GM23338 (cell line): ENCODE measurements around the gene GMNC. TPM values are rescaled to one million over a fixed set of nuclear protein-coding genes. Genes with fewer than 3 reads are reported as not detected.

Experiments used
- ATAC-seq: fragments of 200-7000 bp; cut with Tn5 transposase; 3 replicates; pipeline ENCODE4 v1.9.1; 2020
- DNase-seq: peaks from one replicate; pipeline ENCODE4 v3.0.0-alpha.2; 2015; ENCODE audit warnings: low spot score
- H2AFZ ChIP-seq: fragments of 200-600 bp; sonication (generic); 2 replicates; pipeline ENCODE4 v1.8.0; 2016; ENCODE audit warnings: antibody characterized with exemption, mild to moderate bottlenecking, moderate library complexity
- H3F3A ChIP-seq: fragments of 200-600 bp; sonication (generic); replicated peaks from 2 replicates; pipeline ENCODE4 v1.8.0; 2017; ENCODE audit warnings: antibody characterized with exemption, mixed run types, low read depth
- H3K27ac ChIP-seq: fragments of 200-600 bp; sonication (generic); 2 replicates; pipeline ENCODE4 v1.6.1; 2016; ENCODE audit warnings: low read depth
- H3K27me3 ChIP-seq: fragments of 200-600 bp; sonication (generic); 2 replicates; pipeline ENCODE4 v1.8.0; 2016; ENCODE audit warnings: mild to moderate bottlenecking, mixed run types, moderate library complexity; ENCODE audit not compliant: insufficient read depth
- H3K36me3 ChIP-seq: fragments of 200-600 bp; sonication (generic); 2 replicates; pipeline ENCODE4 v1.8.0; 2016; ENCODE audit warnings: mild to moderate bottlenecking; ENCODE audit not compliant: insufficient read depth
- H3K4me1 ChIP-seq: fragments of 200-600 bp; sonication (generic); 2 replicates; pipeline ENCODE4 v1.8.0; 2016; ENCODE audit warnings: mild to moderate bottlenecking, moderate library complexity; ENCODE audit not compliant: insufficient read depth
- H3K4me2 ChIP-seq: fragments of 200-600 bp; sonication (generic); 2 replicates; pipeline ENCODE4 v1.7.1; 2017; ENCODE audit warnings: mixed run types
- H3K4me3 ChIP-seq: fragments of 200-600 bp; sonication (generic); 2 replicates; pipeline ENCODE4 v1.6.1; 2016; ENCODE audit warnings: mixed run types
- H3K79me2 ChIP-seq: fragments of 200-600 bp; sonication (generic); replicated peaks from 2 replicates; pipeline ENCODE4 v1.8.0; 2017; ENCODE audit warnings: mild to moderate bottlenecking; ENCODE audit not compliant: insufficient read depth
- H3K9me2 ChIP-seq: fragments of 200-600 bp; sonication (generic); 2 replicates; pipeline ENCODE4 v1.8.0; 2017; ENCODE audit not compliant: insufficient read depth
- H4K20me1 ChIP-seq: fragments of 200-600 bp; sonication (generic); replicated peaks from 2 replicates; pipeline ENCODE4 v1.8.0; 2017; ENCODE audit warnings: mild to moderate bottlenecking; ENCODE audit not compliant: insufficient read depth
- H3K27ac Mint-ChIP-seq: 2 replicates; pipeline ENCODE4 v1.8.0; 2020; ENCODE audit warnings: inconsistent platforms, mild to moderate bottlenecking, moderate library complexity, mixed read lengths
- H3K27me3 Mint-ChIP-seq: 3 replicates; pipeline ENCODE4 v1.8.0; 2022; ENCODE audit warnings: low read depth, mild to moderate bottlenecking, moderate library complexity, mixed read lengths, inconsistent platforms; ENCODE audit not compliant: insufficient read depth, poor library complexity
- H3K36me3 Mint-ChIP-seq: 3 replicates; pipeline ENCODE4 v1.8.0; 2021; ENCODE audit warnings: low read depth, mild to moderate bottlenecking, inconsistent platforms, moderate library complexity, mixed read lengths
- H3K4me1 Mint-ChIP-seq: 3 replicates; pipeline ENCODE4 v1.8.0; 2020; ENCODE audit warnings: mild to moderate bottlenecking, inconsistent platforms, mixed read lengths
- H3K4me3 Mint-ChIP-seq: 3 replicates; pipeline ENCODE4 v1.8.0; 2021; ENCODE audit warnings: moderate library complexity, mild to moderate bottlenecking, inconsistent platforms, mixed read lengths
- H3K9me3 Mint-ChIP-seq: 3 replicates; pipeline ENCODE4 v1.8.0; 2020; ENCODE audit warnings: moderate library complexity, mild to moderate bottlenecking, inconsistent platforms, mixed read lengths
- CREB1 ChIP-seq: fragments of 250-450 bp; sonication (Bioruptor Pico); IDR thresholded peaks from 2 replicates; pipeline ENCODE4 v1.5.0; 2020; ENCODE audit warnings: low read depth, mild to moderate bottlenecking, moderate library complexity
- CTCF ChIP-seq, 2 experiments: fragments of 200-600 bp in 1 of 2; sonication (generic) in 1 of 2; conservative IDR thresholded peaks; 2 replicates each; pipeline versions ENCODE4 v1.5.1 to v1.6.1; 2016 to 2017; ENCODE audit warnings: antibody characterized with exemption in 2 of 2, low read depth in 2 of 2, mild to moderate bottlenecking in 2 of 2, moderate library complexity in 1 of 2
- ETS1 ChIP-seq: IDR thresholded peaks from 2 replicates; pipeline ENCODE4 v1.6.1; 2016; ENCODE audit warnings: antibody characterized with exemption
- EZH2 ChIP-seq: fragments of 200-600 bp; sonication (generic); IDR thresholded peaks from one replicate; pipeline ENCODE4 v1.8.0; 2017; ENCODE audit warnings: antibody characterized with exemption, mild to moderate bottlenecking, low read depth; ENCODE audit not compliant: unreplicated experiment
- JUNB ChIP-seq: IDR thresholded peaks from one replicate; pipeline ENCODE4 v1.6.1; 2016; ENCODE audit warnings: antibody characterized with exemption; ENCODE audit not compliant: unreplicated experiment
- NANOG ChIP-seq: IDR thresholded peaks from 2 replicates; pipeline ENCODE4 v1.6.1; 2016; ENCODE audit warnings: antibody characterized with exemption, borderline replicate concordance
- POLR2AphosphoS5 ChIP-seq: IDR thresholded peaks from 2 replicates; pipeline ENCODE4 v1.6.1; 2016; ENCODE audit warnings: antibody characterized with exemption, low read depth
- STAT1 ChIP-seq: IDR thresholded peaks from one replicate; pipeline ENCODE4 v1.6.1; 2016; ENCODE audit warnings: antibody characterized with exemption; ENCODE audit not compliant: unreplicated experiment
- ZNF114 ChIP-seq: fragments of 250-450 bp; sonication (Bioruptor Pico); IDR thresholded peaks from 2 replicates; pipeline ENCODE4 v1.5.0; 2020; ENCODE audit warnings: mild to moderate bottlenecking, moderate library complexity
- polyA plus RNA-seq: library from polyadenylated mRNA; unstranded; fragments of >200 nt; fragmentation: Nextera tagmentation; extraction: Ambion mirVana; gene quantifications from 2 replicates; pipeline ENCODE4 v1.2.1, GENCODE V29; 2016
- total RNA-seq: library from RNA; depleted of rRNA; stranded (reverse); fragments of >200 nt; shearing (Covaris generic); gene quantifications from 2 replicates; pipeline ENCODE4 v1.2.3, GENCODE V29; 2014

GMNC gene
- total and polyA plus RNA-seq, 2 experiments from 2014 or later = 0.13 to 0.31 TPM

GRCh38 chr3:190809351-190809750 is 53.1 kb downstream of the GMNC start (continued):
- no peak for TF ChIP-seq CTCF (conservative IDR thresholded peaks at IDR 0.05; ENCODE audit: low read depth in 2 of 2)
- TF ChIP-seq CREB1 (CRISPR knock-in tag) = no peak

- H3K4me1 ChIP-seq = no peaks in the 10 kb centered on the region
- ATAC-seq (no peak), DNase-seq (no peak)
- no peak overlapping the region; the same call in 1 of the 2 replicates for H2AFZ ChIP-seq
- Mint-ChIP-seq H3K4me1 (no peaks in the 10 kb centered on the region), H3K9me3 (no peaks in the 10 kb centered on the region), H3K4me3 (no peak overlapping the region), H3K27ac (no peak overlapping the region), H3K27me3 (no peaks in the 10 kb centered on the region), H3K36me3 (no peaks in the 10 kb centered on the region)
- no peaks in the 10 kb centered on the region for H3K36me3 ChIP-seq
- no peaks in the 10 kb centered on the region for H3K27me3 ChIP-seq
- no peak overlapping the region for H3K4me3 ChIP-seq
- H3K27ac ChIP-seq = no peak overlapping the region
- H3K4me2 ChIP-seq = no peak overlapping the region
- no peak for TF ChIP-seq JUNB
- TF ChIP-seq ETS1 = no peak
- TF ChIP-seq POLR2AphosphoS5 = no peak
- TF ChIP-seq EZH2 = no peak
- TF ChIP-seq ZNF114 (CRISPR knock-in tag) = no peak
- no peak for TF ChIP-seq CREB1 (CRISPR knock-in tag)
- TF ChIP-seq STAT1 = no peak
- TF ChIP-seq NANOG = no peak
- no peak for TF ChIP-seq CTCF (conservative IDR thresholded peaks at IDR 0.05; ENCODE audit: low read depth in 2 of 2)
- H4K20me1 ChIP-seq = no peaks in the 10 kb centered on the region
- H3K79me2 ChIP-seq = no peaks in the 10 kb centered on the region
- no peaks in the 10 kb centered on the region for H3F3A ChIP-seq
- H3K9me2 ChIP-seq = no peaks in the 10 kb centered on the region
These were observed 54.6 kb downstream of the GMNC start for GRCh38 chr3:190807719-190808375.
